Stimulated activated CD4-positive, alpha-beta T cell treated with anti-CD3 and anti-CD28 coated beads, Interleukin-12 subunit alpha, Interleukin-12 subunit beta, amount 100 ng/mL, for 4 hours (primary cell): Measurements from ENCODE around the gene LCE1F.

Source experiments
- DNase-seq: peaks from one replicate; pipeline ENCODE4 v3.0.0-alpha.2; 2020

Gene LCE1F

GRCh38 chr1:152774875-152775274 is at the start of gene LCE1F:
LCE1F (plus strand) TSS chr1:152775140; CDS start chr1:152776372, 1,232 bp downstream.
- DNase-seq: no peak

- DNase-seq: no peak
Observed at GRCh38 chr1:152725261-152725660, 49.7 kb upstream of the LCE1F start.

- DNase-seq: no peak
Observed at GRCh38 chr1:152728986-152729385, 46.0 kb upstream of the LCE1F start.

GRCh38 chr1:152735648-152736047 is 39.3 kb upstream of the LCE1F start:
- no peak for DNase-seq

- DNase-seq: no peak
Observed at GRCh38 chr1:152737997-152738396, 36.9 kb upstream of the LCE1F start.

- DNase-seq: no peak
Observed at GRCh38 chr1:152739841-152740240, 35.1 kb upstream of the LCE1F start.

GRCh38 chr1:152741656-152742055 is 33.3 kb upstream of the LCE1F start:
- no peak for DNase-seq

- DNase-seq: no peak
Observed at GRCh38 chr1:152743371-152744145, 31.4 kb upstream of the LCE1F start.

- DNase-seq: no peak
Observed at GRCh38 chr1:152745289-152745704, 29.6 kb upstream of the LCE1F start.

GRCh38 chr1:152745765-152746444 is 29.0 kb upstream of the LCE1F start:
- DNase-seq: no peak

GRCh38 chr1:152747831-152748230 is 27.1 kb upstream of the LCE1F start:
- no peak for DNase-seq

GRCh38 chr1:152752225-152752624 is 22.7 kb upstream of the LCE1F start:
- no peak for DNase-seq

- no peak for DNase-seq
Observed at GRCh38 chr1:152753586-152753985, 21.4 kb upstream of the LCE1F start.

- DNase-seq: no peak
Observed at GRCh38 chr1:152756872-152757271, 18.1 kb upstream of the LCE1F start.

GRCh38 chr1:152757747-152758146 is 17.2 kb upstream of the LCE1F start, which contains the start of gene KPRP:
KPRP (plus strand) TSS chr1:152758025; CDS start chr1:152759589, 1,564 bp downstream.
- no peak for DNase-seq

GRCh38 chr1:152758636-152759035 is 16.3 kb upstream of the LCE1F start:
- no peak for DNase-seq

- DNase-seq: no peak
Observed at GRCh38 chr1:152759453-152760173, 15.3 kb upstream of the LCE1F start.

GRCh38 chr1:152760551-152761190 is 14.3 kb upstream of the LCE1F start:
- DNase-seq: no peak

GRCh38 chr1:152761609-152762213 is 13.2 kb upstream of the LCE1F start:
- DNase-seq: no peak

GRCh38 chr1:152768847-152769533 is 6.0 kb upstream of the LCE1F start:
- no peak for DNase-seq

GRCh38 chr1:152770411-152770810 is 4.5 kb upstream of the LCE1F start:
- DNase-seq: no peak

GRCh38 chr1:152776361-152776760 is 1.4 kb downstream of the LCE1F start:
- DNase-seq: no peak
